ENCODE data around the gene FHAD1. TPM values are rescaled to one million over a fixed set of nuclear protein-coding genes. Genes with fewer than 3 reads are reported as not detected.

The FHAD1 gene
- total and polyA plus RNA-seq, 9 of the 15 experiments (the other 6 are each of a cell fraction or from before 2014, with no cell fraction given): 0.32 to 2.1 (median 1.5) TPM; not detected in 1

DNA sequence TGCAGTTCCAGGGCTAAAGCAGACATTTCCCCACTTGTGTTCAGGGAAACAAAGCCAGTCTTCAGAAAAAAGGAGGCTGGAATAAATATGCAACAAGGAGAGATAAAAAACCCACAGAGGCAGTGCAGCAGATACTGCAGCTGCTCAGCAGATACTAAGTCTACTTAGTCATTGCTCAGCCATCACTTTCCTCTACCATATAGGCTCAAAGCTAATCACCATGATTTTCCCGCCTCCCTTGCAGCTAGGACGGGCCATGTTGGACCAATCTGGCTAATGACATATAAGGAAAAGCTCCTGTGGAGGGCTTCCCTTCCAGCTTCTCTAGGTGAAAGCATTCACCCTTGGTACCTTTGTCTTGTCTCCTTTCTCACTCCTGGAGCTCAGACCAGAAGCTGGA is 152.7 kb downstream of the FHAD1 start:
- no peak for FAIRE-seq
- TF ChIP-seq ZNF830 (CRISPR knock-in tag; IDR thresholded peaks at IDR 0.05) (no peak), ZNF436 (CRISPR knock-in tag; IDR thresholded peaks at IDR 0.05) (no peak), TRIM28 (IDR thresholded peaks at IDR 0.05) (peak; percentile 90; the same call in 1 of the 2 replicates), HNRNPL (IDR thresholded peaks at IDR 0.05; ENCODE audit: low read depth, low read length) (no peak), ZNF644 (tag; IDR thresholded peaks at IDR 0.05; ENCODE audit: low read depth) (no peak), GTF2F1 (IDR thresholded peaks at IDR 0.05; ENCODE audit: low read depth, low read length) (no peak), LARP7 (IDR thresholded peaks at IDR 0.05) (no peak), XRCC3 (IDR thresholded peaks at IDR 0.05) (0 out of 2 replicates have a peak, but pooled peaks have one; percentile 35), CBX3 (IDR thresholded peaks at IDR 0.05; ENCODE audit: borderline replicate concordance in 1 of 2, low read length in 2 of 2) (peak in 1 of 2 experiments; percentile 94; a peak in 2 of 3 replicates)
- TF ChIP-seq, protein P1, sequence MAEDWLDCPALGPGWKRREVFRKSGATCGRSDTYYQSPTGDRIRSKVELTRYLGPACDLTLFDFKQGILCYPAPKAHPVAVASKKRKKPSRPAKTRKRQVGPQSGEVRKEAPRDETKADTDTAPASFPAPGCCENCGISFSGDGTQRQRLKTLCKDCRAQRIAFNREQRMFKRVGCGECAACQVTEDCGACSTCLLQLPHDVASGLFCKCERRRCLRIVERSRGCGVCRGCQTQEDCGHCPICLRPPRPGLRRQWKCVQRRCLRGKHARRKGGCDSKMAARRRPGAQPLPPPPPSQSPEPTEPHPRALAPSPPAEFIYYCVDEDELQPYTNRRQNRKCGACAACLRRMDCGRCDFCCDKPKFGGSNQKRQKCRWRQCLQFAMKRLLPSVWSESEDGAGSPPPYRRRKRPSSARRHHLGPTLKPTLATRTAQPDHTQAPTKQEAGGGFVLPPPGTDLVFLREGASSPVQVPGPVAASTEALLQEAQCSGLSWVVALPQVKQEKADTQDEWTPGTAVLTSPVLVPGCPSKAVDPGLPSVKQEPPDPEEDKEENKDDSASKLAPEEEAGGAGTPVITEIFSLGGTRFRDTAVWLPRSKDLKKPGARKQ (CRISPR knock-in tag; IDR thresholded peaks at IDR 0.05): no peak
- TF ChIP-seq, protein P2, sequence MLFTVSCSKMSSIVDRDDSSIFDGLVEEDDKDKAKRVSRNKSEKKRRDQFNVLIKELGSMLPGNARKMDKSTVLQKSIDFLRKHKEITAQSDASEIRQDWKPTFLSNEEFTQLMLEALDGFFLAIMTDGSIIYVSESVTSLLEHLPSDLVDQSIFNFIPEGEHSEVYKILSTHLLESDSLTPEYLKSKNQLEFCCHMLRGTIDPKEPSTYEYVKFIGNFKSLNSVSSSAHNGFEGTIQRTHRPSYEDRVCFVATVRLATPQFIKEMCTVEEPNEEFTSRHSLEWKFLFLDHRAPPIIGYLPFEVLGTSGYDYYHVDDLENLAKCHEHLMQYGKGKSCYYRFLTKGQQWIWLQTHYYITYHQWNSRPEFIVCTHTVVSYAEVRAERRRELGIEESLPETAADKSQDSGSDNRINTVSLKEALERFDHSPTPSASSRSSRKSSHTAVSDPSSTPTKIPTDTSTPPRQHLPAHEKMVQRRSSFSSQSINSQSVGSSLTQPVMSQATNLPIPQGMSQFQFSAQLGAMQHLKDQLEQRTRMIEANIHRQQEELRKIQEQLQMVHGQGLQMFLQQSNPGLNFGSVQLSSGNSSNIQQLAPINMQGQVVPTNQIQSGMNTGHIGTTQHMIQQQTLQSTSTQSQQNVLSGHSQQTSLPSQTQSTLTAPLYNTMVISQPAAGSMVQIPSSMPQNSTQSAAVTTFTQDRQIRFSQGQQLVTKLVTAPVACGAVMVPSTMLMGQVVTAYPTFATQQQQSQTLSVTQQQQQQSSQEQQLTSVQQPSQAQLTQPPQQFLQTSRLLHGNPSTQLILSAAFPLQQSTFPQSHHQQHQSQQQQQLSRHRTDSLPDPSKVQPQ (CRISPR knock-in tag; IDR thresholded peaks at IDR 0.05; ENCODE audit: borderline replicate concordance): no peak
- TF ChIP-seq, protein P3, sequence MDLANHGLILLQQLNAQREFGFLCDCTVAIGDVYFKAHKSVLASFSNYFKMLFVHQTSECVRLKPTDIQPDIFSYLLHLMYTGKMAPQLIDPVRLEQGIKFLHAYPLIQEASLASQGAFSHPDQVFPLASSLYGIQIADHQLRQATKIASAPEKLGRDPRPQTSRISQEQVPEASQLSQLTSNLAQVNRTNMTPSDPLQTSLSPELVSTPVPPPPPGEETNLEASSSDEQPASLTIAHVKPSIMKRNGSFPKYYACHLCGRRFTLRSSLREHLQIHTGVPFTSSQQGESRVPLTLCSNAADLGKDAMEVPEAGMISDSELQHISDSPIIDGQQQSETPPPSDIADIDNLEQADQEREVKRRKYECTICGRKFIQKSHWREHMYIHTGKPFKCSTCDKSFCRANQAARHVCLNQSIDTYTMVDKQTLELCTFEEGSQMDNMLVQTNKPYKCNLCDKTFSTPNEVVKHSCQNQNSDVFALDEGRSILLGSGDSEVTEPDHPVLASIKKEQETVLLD (IDR thresholded peaks at IDR 0.05): no peak
- TF ChIP-seq, protein P4, sequence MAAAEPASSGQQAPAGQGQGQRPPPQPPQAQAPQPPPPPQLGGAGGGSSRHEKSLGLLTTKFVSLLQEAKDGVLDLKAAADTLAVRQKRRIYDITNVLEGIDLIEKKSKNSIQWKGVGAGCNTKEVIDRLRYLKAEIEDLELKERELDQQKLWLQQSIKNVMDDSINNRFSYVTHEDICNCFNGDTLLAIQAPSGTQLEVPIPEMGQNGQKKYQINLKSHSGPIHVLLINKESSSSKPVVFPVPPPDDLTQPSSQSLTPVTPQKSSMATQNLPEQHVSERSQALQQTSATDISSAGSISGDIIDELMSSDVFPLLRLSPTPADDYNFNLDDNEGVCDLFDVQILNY (CRISPR knock-in tag; IDR thresholded peaks at IDR 0.05): no peak
- TF ChIP-seq, protein P5, sequence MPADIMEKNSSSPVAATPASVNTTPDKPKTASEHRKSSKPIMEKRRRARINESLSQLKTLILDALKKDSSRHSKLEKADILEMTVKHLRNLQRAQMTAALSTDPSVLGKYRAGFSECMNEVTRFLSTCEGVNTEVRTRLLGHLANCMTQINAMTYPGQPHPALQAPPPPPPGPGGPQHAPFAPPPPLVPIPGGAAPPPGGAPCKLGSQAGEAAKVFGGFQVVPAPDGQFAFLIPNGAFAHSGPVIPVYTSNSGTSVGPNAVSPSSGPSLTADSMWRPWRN (IDR thresholded peaks at IDR 0.05; ENCODE audit: low read depth): no peak
- TF ChIP-seq, protein P6, sequence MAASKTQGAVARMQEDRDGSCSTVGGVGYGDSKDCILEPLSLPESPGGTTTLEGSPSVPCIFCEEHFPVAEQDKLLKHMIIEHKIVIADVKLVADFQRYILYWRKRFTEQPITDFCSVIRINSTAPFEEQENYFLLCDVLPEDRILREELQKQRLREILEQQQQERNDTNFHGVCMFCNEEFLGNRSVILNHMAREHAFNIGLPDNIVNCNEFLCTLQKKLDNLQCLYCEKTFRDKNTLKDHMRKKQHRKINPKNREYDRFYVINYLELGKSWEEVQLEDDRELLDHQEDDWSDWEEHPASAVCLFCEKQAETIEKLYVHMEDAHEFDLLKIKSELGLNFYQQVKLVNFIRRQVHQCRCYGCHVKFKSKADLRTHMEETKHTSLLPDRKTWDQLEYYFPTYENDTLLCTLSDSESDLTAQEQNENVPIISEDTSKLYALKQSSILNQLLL (CRISPR knock-in tag; IDR thresholded peaks at IDR 0.05; ENCODE audit: borderline replicate concordance): no peak

More for the DNA sequence above, 152.7 kb downstream of the FHAD1 start:
- H2AFZ ChIP-seq (ENCODE audit: low read depth, low read length): no peak overlapping the region
- ChIA-PET CTCF (ENCODE audit: low intra/inter-chr PET ratio) (no interaction called here), POLR2A (interaction anchor here (0.8 to 1.0 kb wide), 2 partner anchors 8 to 10 kb away, joined by 4 read pairs; partner anchors contain the start of gene EFHD2)
- ATAC-seq (no peak), DNase-seq (ENCODE audit: extremely low read depth in 1 of 4, low spot score in 3 of 4) (no peak)
- H3K27ac ChIP-seq (ENCODE audit: extremely low read depth, low read depth, low read length): no peak overlapping the region
- in situ Hi-C loops (cut with MboI) (no loop called here), intact Hi-C loops (cut with micrococcal nuclease) (no loop called here)
- H3K79me2 ChIP-seq (ENCODE audit: control insufficient read depth, insufficient read depth, low read length): no peaks in the 10 kb centered on the region
- no peaks in the 10 kb centered on the region for H3K36me3 ChIP-seq (ENCODE audit: control insufficient read depth, insufficient read depth, low read length)
- H3K9ac ChIP-seq (ENCODE audit: insufficient read depth in 1 of 2, low read depth in 2 of 2, low read length in 2 of 2): no peak overlapping the region
- H3K4me2 ChIP-seq (ENCODE audit: insufficient read depth, low read length): no peak overlapping the region
- peaks cover 13% of the 10 kb centered on the region for H3K9me3 ChIP-seq (replicated peaks; ENCODE audit: control insufficient read depth, insufficient read depth, low read depth, low read length)
- 43% methylated on average over 2 of the region's 2 CpGs for WGBS (ENCODE audit: insufficient coverage, low coverage, missing lambda C conversion rate)
- H3K4me3 ChIP-seq: no peak overlapping the region
- H3K4me1 ChIP-seq (replicated peaks in 1 of 2; ENCODE audit: control insufficient read depth in 2 of 2, insufficient read depth in 2 of 2, low read length in 2 of 2): no peaks in the 10 kb centered on the region; a peak in 1 of 5 replicates
- H4K20me1 ChIP-seq (replicated peaks; ENCODE audit: control insufficient read depth, insufficient read depth, low read length): no peaks in the 10 kb centered on the region
- peaks cover 7 to 10% of the 10 kb centered on the region in 2 experiments; a peak in 4 of 5 replicates for H3K27me3 ChIP-seq (ENCODE audit: control insufficient read depth in 2 of 2, insufficient read depth in 2 of 2, low read length in 2 of 2)
- no peaks in the 10 kb centered on the region for H3K9me1 ChIP-seq (ENCODE audit: control insufficient read depth, insufficient read depth, low read length)
- BruUV-seq (replicated peaks): no TSS peak

Data from K562 (cell line).